Measurements from ENCODE around the gene KCTD5.

GRCh38 chr16:2690852-2691251, 8.5 kb downstream of the KCTD5 start:
- TF ChIP-seq CTCF (IDR thresholded peaks at IDR 0.05) (no peak), POLR2A (IDR thresholded peaks at IDR 0.05) (no peak), POLR2AphosphoS5 (IDR thresholded peaks at IDR 0.05) (no peak)

All from sigmoid colon (tissue), 4 donors.